WI38 (cell line): Measurements from ENCODE around the gene RYR3.

Source experiments
- H3K4me3 ChIP-seq: 2 replicates; pipeline ENCODE4 v1.5.1; 2011; ENCODE audit warnings: low read depth, mild to moderate bottlenecking, control low read depth, low read length
- TF ChIP-seq, protein P1 (sequence below): IDR thresholded peaks from 2 replicates; pipeline ENCODE4 v1.5.1; 2012; ENCODE audit warnings: low read depth, mild to moderate bottlenecking, control low read depth, low read length

RYR3 gene

GRCh38 chr15:33442449-33442848, 131.7 kb downstream of the RYR3 start:
- no peak overlapping the region for H3K4me3 ChIP-seq

DNA sequence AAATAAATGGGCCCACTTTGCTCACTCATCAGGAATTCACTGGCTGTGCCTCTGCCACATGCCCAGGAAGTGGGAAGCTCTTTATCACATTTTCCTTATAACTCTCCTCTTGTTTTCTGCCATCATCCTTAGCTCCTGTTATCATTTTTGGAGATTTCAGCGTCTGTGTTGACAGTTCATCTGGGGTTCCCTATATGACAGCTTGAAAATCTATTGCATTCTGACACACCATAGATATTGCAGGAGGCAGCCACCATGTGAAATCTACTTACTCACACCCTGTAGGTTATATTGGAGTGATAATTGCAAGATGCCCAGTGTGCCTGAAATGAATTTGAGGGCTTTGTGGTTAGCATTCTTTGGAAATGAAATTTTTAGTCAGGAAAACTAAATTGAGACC, 132.9 kb downstream of the RYR3 start:
- TF ChIP-seq, protein P1, sequence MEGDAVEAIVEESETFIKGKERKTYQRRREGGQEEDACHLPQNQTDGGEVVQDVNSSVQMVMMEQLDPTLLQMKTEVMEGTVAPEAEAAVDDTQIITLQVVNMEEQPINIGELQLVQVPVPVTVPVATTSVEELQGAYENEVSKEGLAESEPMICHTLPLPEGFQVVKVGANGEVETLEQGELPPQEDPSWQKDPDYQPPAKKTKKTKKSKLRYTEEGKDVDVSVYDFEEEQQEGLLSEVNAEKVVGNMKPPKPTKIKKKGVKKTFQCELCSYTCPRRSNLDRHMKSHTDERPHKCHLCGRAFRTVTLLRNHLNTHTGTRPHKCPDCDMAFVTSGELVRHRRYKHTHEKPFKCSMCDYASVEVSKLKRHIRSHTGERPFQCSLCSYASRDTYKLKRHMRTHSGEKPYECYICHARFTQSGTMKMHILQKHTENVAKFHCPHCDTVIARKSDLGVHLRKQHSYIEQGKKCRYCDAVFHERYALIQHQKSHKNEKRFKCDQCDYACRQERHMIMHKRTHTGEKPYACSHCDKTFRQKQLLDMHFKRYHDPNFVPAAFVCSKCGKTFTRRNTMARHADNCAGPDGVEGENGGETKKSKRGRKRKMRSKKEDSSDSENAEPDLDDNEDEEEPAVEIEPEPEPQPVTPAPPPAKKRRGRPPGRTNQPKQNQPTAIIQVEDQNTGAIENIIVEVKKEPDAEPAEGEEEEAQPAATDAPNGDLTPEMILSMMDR: no peak
- H3K4me3 ChIP-seq: no peak overlapping the region

More at GRCh38 chr15:33442449-33442848, 131.7 kb downstream of the RYR3 start:
- TF ChIP-seq, protein P1: no peak

GRCh38 chr15:33445984-33446383, 135.2 kb downstream of the RYR3 start:
- TF ChIP-seq, protein P1: no peak

DNA sequence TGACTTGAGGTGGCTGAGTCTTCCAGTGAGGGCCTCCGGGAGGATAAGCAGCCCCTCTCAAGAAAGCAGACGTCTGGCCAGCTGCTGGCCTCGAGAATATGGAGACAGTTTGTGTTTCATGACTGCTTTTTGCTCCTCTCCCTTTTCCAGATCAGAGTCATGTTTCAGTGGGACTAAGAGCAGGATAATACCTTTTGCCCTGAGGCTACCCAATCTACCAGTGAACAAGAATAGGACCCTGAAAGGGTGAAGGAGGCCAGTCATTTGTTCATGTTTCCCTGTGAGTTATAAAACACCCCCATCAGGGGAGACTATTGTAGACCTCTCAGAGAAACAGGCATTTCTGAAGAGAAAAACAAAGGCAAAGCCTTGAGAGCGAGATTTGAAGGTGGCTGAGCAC, 137.4 kb downstream of the RYR3 start:
- TF ChIP-seq, protein P1: no peak
- H3K4me3 ChIP-seq: no peak overlapping the region

More at GRCh38 chr15:33445984-33446383, 135.2 kb downstream of the RYR3 start:
- no peak overlapping the region for H3K4me3 ChIP-seq

DNA sequence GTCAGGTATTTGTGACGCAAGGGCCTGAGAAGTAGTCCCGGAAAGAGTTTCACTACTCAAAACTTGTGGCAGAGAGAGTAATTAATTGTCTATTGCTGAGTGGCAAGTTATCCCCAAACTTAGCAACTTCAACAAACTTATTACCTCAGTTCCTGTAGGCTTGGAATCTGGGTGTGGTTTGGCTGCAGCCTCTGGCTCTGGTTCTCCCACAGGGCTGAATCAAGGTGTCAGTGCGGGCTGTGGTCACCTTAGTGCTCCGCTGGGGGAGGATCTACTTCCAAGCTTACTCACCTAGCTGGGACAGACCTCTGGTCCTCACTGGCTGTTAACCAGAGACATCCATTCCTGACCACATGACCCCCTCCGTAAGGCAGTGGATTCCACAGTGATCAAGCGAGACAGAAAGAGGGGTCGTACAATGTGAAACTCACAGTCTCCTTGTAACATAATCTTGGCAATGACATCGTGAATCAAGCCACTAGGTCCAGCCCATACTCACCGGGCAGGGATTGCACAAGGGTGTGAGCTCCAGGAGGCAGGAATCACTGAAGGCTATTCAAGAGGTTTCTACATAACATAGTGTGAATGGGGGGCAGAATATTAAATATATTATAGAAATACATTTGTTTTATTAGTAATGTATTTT, 138.3 kb downstream of the RYR3 start:
- H3K4me3 ChIP-seq: no peak overlapping the region
- TF ChIP-seq, protein P1: no peak

DNA sequence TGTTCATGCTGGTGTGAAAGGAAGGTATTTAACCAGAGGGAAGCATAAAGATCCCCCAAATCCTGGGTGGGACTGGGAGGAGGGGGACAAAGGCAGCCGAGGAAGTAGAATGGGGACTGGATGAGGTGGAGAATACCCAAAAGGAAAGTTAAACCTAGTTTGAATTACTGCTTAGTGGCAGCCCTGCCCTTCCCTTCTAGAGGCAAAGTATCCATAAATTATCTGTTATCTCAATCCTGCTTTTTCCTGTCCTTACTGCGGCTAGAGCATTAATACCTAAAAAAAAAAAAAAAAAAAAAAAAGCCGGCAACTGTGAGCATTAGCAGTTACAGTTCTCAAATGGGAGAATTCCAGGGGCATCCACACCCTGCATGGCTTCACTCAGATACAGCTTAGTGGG, 139.0 kb downstream of the RYR3 start:
- H3K4me3 ChIP-seq: no peak overlapping the region
- TF ChIP-seq, protein P1: no peak

DNA sequence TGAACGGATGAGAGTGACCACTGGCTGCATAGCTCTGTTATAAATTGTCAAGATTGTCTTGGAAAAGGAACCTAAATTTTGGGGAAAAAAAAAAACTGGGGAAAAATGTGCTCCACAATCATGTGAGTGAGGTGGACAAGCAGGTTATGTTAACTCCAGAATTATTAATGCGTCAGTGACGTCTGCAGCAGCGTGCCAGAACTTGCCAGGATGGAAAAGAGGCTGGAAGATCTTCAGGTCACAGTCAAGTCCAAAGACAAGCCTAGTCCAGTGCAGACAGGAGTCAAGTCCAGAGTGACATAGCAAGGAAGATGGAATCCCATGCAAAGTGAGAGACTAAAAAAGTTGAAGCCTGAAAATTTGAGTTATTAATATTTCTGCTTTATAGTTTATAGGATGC, 140.6 kb downstream of the RYR3 start:
- no peak overlapping the region for H3K4me3 ChIP-seq
- TF ChIP-seq, protein P1: no peak
